ENCODE measurements around the gene MAPRE2.

- TF ChIP-seq EZH2phosphoT487 (conservative IDR thresholded peaks at IDR 0.05; ENCODE audit: low read length) (no peak), CTCF (IDR thresholded peaks at IDR 0.05; ENCODE audit: insufficient read depth, low read length, poor library complexity, severe bottlenecking) (no peak)
These were observed 90.3 kb downstream of the MAPRE2 start for GRCh38 chr18:35131387-35132020.

Data from SU-DHL-6 (cell line).